ENCODE measurements around the gene KCNT2.

DNA sequence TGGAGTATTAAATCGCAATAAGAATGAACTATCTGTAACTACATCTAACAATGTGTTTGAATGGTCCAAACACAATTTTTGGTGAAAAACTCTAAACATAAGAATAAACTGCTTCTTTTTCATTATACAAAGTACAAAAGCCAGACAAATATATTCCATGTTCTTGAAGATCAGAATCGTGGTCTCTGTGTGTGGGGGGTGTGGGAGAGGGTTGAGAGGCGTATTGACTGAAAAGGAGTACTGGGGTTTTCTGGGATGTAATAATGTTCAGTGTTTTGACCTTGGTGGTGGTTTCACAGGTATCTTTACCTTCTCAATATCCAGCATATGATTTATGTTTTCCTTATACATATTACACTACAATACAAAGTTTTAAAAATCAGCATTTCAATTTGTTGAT lies 42.8 kb upstream of the KCNT2 start:
- no peak for TF ChIP-seq ZFX (IDR thresholded peaks at IDR 0.05)
- TF ChIP-seq, protein P1, sequence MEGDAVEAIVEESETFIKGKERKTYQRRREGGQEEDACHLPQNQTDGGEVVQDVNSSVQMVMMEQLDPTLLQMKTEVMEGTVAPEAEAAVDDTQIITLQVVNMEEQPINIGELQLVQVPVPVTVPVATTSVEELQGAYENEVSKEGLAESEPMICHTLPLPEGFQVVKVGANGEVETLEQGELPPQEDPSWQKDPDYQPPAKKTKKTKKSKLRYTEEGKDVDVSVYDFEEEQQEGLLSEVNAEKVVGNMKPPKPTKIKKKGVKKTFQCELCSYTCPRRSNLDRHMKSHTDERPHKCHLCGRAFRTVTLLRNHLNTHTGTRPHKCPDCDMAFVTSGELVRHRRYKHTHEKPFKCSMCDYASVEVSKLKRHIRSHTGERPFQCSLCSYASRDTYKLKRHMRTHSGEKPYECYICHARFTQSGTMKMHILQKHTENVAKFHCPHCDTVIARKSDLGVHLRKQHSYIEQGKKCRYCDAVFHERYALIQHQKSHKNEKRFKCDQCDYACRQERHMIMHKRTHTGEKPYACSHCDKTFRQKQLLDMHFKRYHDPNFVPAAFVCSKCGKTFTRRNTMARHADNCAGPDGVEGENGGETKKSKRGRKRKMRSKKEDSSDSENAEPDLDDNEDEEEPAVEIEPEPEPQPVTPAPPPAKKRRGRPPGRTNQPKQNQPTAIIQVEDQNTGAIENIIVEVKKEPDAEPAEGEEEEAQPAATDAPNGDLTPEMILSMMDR (IDR thresholded peaks at IDR 0.05 in 2 of 3, conservative IDR thresholded peaks at IDR 0.05 in 1 of 3; ENCODE audit: borderline replicate concordance in 1 of 3, insufficient read depth in 1 of 3, low read depth in 2 of 3, low read length in 2 of 3) = no peak
- no peak for TF ChIP-seq POLR2AphosphoS5 (IDR thresholded peaks at IDR 0.05; ENCODE audit: low read depth, low read length)
- no peak for TF ChIP-seq POLR2A (IDR thresholded peaks at IDR 0.05; ENCODE audit: borderline replicate concordance, extremely low read depth, insufficient read depth, insufficient read length)
- TF ChIP-seq ZBTB33 (IDR thresholded peaks at IDR 0.05; ENCODE audit: extremely low read depth, insufficient replicate concordance, low read length) = no peak
- TF ChIP-seq EZH2phosphoT487 (IDR thresholded peaks at IDR 0.05; ENCODE audit: borderline replicate concordance) = no peak
- no peak for TF ChIP-seq SP1 (IDR thresholded peaks at IDR 0.05; ENCODE audit: low read depth)
- no peak for TF ChIP-seq SRF (IDR thresholded peaks at IDR 0.05; ENCODE audit: low read depth)
- TF ChIP-seq MAX (IDR thresholded peaks at IDR 0.05) = no peak
- no peak for TF ChIP-seq YY1 (IDR thresholded peaks at IDR 0.05; ENCODE audit: extremely low read depth, insufficient replicate concordance, low read depth, low read length)
- no peak for TF ChIP-seq EZH2 (IDR thresholded peaks at IDR 0.05)
- TF ChIP-seq ZNF274 (IDR thresholded peaks at IDR 0.05; ENCODE audit: low read depth, low read length) = no peak
- TF ChIP-seq REST (IDR thresholded peaks at IDR 0.05; ENCODE audit: low read depth) = no peak

Data from HCT116 (cell line).